Measurements from ENCODE around the gene PIK3R1.
"Not testable (repeated sequence)": the region's sequence is repeated elsewhere in the genome, so short reads cannot be mapped to it uniquely, and the experiment has no call there.

PIK3R1 gene

GRCh38 chr5:68194386-68194785 is 21.2 kb upstream of the PIK3R1 start:
- no peak for DNase-seq

DNA sequence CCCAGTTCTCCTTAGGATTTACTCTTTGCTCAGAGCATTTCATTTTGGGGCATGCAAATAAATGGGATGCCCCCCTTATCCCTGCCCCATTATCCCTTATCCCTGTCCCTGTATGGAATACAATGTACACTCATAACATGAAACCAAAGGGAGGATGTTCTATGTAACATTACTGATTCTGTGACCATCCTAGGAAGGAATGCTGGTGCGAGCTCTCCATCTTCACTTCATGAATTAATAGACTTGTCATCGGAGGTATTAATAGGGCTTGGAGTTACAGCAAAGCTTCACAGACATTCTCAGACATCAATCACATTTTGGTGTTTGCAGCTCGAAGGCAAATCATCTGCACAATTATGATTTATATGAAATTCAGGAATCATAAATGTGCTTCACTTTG is 20.4 kb upstream of the PIK3R1 start:
- no peak for DNase-seq

- DNase-seq, result no peak
Observed at GRCh38 chr5:68196876-68197275, 18.7 kb upstream of the PIK3R1 start.

GRCh38 chr5:68200288-68200687 is 15.3 kb upstream of the PIK3R1 start:
- DNase-seq, result no peak

GRCh38 chr5:68210654-68211053 is 4.9 kb upstream of the PIK3R1 start:
- not testable (repeated sequence) for DNase-seq

DNA sequence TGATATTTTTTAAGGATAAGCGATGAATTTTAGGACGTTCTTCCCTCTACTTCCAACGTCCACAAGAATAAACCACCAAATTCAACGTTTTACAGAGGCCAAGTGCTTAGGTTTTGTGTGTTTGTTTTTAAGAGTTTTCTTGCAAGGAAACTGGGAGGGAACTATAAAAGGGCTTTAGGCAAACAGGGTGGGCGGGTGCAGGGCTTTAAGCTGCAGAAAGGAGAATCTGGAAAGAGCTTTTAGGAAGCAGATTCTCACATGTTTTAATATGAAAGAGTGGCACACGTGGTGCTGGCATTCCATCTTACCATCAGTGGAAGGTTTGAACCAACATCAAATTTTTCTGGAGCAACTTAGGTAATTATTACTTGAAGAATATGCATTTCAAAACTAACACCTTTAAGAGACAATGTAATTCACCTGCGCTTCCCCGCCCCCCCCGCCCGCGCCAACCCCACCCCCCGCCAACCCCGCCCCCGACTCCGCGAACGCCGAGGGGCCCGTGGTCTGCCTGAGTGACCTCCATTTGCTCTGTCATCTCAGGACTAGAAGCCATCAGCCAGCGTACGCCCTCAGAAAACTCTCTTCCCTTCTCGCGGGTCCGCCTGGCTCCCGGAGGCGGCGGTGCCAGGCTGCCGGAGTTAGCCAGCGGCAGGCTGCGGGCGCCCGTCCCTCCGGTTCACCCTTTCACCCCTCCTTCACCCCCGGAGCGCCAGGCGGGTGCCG is 911 bp upstream of the PIK3R1 start:
- no peak for DNase-seq

GRCh38 chr5:68215898-68216244 is 315 bp downstream of the PIK3R1 start:
- DNase-seq, result no peak

GRCh38 chr5:68216245-68217046 is 890 bp downstream of the PIK3R1 start:
- peak; percentile 62 for DNase-seq

DNA sequence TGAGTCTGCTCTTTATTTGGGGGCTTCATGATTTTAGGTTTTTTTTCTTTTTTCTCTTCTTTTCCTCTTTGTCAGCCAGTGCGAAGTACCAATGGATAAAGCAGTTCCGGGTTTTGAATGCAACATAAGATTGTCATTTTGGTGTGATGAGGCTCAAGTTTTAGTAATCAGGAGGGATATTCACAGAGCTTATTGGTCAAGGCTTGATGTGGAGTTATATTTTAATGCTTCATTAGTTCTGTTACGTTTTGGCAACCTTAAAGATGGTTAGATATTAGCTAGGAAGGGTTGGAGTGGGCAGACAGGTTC is 1.4 kb downstream of the PIK3R1 start:
- DNase-seq, result no peak

DNA sequence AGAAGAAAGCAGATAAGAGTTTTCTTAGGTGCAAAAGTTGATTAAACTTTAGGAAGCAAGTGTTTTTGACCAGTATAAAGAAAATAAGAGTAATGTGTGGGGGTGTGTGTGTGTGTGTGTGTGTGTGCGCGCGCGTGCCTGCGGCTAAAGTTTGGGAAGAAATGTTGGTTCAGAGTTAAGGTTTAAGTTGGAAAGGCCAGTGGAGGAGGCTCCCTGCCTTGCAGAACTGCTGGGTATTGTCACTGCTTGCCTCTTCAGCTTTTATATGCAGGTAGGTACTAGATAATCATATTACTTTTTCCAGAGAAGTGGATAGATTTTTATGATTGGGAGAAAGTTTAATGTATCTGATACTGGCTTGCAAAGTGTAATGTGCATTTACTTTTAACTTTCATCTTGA is 2.0 kb downstream of the PIK3R1 start:
- DNase-seq, result no peak

GRCh38 chr5:68219161-68219816 is 3.7 kb downstream of the PIK3R1 start:
- DNase-seq, result no peak

GRCh38 chr5:68220260-68220659 is 4.7 kb downstream of the PIK3R1 start:
- no peak for DNase-seq

DNA sequence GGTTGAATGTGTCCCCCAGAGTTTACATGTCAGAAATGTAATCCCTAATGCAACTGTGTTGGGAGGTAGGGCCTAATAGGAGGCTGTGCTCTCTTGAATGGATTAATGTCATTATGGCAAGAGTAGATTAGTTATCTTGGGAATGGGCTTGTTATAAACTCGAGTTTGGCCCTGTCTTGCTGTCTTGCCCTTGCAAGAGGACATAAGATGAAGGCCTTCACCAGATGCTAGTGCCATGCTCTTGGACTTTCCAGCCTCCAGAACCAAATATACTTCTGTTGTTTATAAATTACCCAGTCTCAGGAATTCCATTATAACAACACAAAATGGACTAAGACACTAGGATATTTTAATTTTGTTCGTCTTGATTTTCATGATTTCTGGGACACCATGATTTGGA is 5.4 kb downstream of the PIK3R1 start:
- no peak for DNase-seq

- DNase-seq, result no peak
Observed at GRCh38 chr5:68221488-68221887, 5.9 kb downstream of the PIK3R1 start.

GRCh38 chr5:68222310-68222709 is 6.8 kb downstream of the PIK3R1 start:
- no peak for DNase-seq

- no peak for DNase-seq
Observed at GRCh38 chr5:68222824-68223354, 7.3 kb downstream of the PIK3R1 start.

DNA sequence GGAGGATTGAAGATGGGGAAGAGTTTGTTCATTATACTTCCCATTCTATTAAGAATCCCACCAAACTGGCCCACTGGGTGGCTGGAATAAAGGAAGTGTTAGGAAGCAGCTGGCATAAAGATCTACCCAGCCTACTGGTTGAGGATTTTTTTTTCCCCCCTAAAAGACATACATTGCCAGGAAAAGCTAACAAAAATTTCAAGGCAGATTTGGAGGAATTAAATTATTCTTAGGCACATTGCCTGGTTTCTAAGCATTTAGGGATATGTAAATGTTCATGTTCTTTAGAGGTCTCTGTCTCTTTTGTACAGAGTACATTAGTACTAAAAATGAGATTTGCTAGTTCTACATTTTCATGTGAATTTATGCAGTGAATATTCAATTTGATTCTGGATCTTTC is 8.3 kb downstream of the PIK3R1 start:
- DNase-seq, result no peak

DNA sequence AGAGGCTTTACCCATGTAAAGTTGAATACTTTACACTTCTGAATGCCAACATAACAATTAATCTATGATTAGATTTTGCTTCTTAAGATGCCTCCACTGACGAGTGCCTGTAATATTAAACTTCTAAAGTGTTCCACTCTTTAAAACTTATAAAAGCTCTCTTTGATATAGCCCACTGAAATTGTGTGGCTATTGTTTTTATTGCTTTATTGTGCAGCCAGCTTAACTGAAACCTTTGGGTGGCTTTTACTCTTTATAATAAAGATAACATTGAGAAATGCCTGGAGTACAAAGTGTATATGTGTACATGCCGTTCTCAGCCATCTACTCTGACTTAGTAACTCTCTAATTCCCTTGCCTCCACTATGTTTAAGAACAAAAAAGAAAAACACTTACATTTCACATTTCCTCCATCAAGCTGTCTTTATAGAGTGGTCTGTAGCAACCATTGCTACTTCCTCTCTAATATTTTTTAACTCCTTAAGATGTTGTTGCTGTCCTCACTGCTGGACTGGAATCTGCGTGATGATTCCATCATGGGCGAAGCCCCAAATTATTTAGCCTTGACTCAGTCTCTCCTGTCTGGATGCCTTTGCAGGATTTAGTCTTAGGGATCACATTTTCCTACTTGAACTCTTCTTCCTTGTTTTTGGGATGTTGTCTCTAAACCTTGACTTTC is 9.1 kb downstream of the PIK3R1 start:
- DNase-seq, result no peak

GRCh38 chr5:68225188-68225910 is 9.8 kb downstream of the PIK3R1 start:
- no peak for DNase-seq

GRCh38 chr5:68225911-68226545 is 10.5 kb downstream of the PIK3R1 start:
- DNase-seq, result no peak

DNA sequence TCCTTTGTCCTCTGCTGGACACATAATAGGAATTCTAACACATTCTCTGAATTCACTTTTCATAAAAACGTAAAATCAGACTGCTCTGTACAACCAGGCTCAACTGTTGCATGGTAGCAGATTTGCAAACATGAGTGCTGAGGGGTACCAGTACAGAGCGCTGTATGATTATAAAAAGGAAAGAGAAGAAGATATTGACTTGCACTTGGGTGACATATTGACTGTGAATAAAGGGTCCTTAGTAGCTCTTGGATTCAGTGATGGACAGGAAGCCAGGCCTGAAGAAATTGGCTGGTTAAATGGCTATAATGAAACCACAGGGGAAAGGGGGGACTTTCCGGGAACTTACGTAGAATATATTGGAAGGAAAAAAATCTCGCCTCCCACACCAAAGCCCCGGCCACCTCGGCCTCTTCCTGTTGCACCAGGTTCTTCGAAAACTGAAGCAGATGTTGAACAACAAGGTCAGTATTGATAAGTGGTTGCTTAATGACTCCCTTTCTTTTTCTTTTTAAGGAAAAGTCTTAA is 11.1 kb downstream of the PIK3R1 start:
- no peak for DNase-seq
